GM21737 (cell line): Measurements from ENCODE around the gene USO1.
A peak's percentile ranks its signal among the peaks of the same experiment; 100 is the strongest.
"Not testable (repeated sequence)": the region's sequence is repeated elsewhere in the genome, so short reads cannot be mapped to it uniquely, and the experiment has no call there.

ENCODE experiments used
- ATAC-seq: cut with Tn5 transposase; IDR thresholded peaks from one replicate; pipeline ENCODE4 v1.9.1; 2021; ENCODE audit warnings: mild to moderate bottlenecking, moderate library complexity; ENCODE audit not compliant: unreplicated experiment

USO1 gene

GRCh38 chr4:75724066-75724866 is at the start of gene USO1:
TSS of gene USO1 (plus strand) at chr4:75724577. CDS start at chr4:75724820, 243 bp downstream.
- ATAC-seq, result peak; percentile 91

GRCh38 chr4:75675004-75675531 is 49.3 kb upstream of the USO1 start:
- ATAC-seq, result no peak

- no peak for ATAC-seq
Observed at GRCh38 chr4:75678473-75678872, 45.9 kb upstream of the USO1 start.

- ATAC-seq, result no peak
Observed at GRCh38 chr4:75678965-75679364, 45.4 kb upstream of the USO1 start.

GRCh38 chr4:75679876-75680575 is 44.4 kb upstream of the USO1 start:
- ATAC-seq, result no peak

- no peak for ATAC-seq
Observed at GRCh38 chr4:75683482-75684155, 40.8 kb upstream of the USO1 start.

- ATAC-seq, result no peak
Observed at GRCh38 chr4:75685546-75686189, 38.7 kb upstream of the USO1 start.

GRCh38 chr4:75686346-75686745 is 38.0 kb upstream of the USO1 start:
- no peak for ATAC-seq

- ATAC-seq, result not testable (repeated sequence)
Observed at GRCh38 chr4:75687125-75687524, 37.3 kb upstream of the USO1 start.

- not testable (repeated sequence) for ATAC-seq
Observed at GRCh38 chr4:75692066-75692465, 32.3 kb upstream of the USO1 start.

- ATAC-seq, result no peak
Observed at GRCh38 chr4:75696071-75696470, 28.3 kb upstream of the USO1 start.

GRCh38 chr4:75696581-75696980 is 27.8 kb upstream of the USO1 start:
- ATAC-seq, result no peak

GRCh38 chr4:75698162-75698962 is 26.0 kb upstream of the USO1 start:
- peak; percentile 84 for ATAC-seq

- peak; percentile 39 for ATAC-seq
Observed at GRCh38 chr4:75698963-75699228, 25.5 kb upstream of the USO1 start.

GRCh38 chr4:75699299-75699698 is 25.1 kb upstream of the USO1 start:
- no peak for ATAC-seq

GRCh38 chr4:75702919-75703411 is 21.4 kb upstream of the USO1 start:
- no peak for ATAC-seq

- ATAC-seq, result no peak
Observed at GRCh38 chr4:75705198-75705977, 19.0 kb upstream of the USO1 start.

- ATAC-seq, result no peak
Observed at GRCh38 chr4:75708218-75708691, 16.1 kb upstream of the USO1 start.

GRCh38 chr4:75710246-75710645 is 14.1 kb upstream of the USO1 start:
- ATAC-seq, result no peak
